Mucosa of descending colon (tissue), 3 donors: ENCODE measurements around the gene ATP5PD. TPM values are rescaled to one million over a fixed set of nuclear protein-coding genes. Genes with fewer than 3 reads are reported as not detected.

Experiments used
- ATAC-seq: fragments of 200-7000 bp; cut with Tn5 transposase; one replicate; pipeline ENCODE4 v1.9.1; 2020; ENCODE audit warnings: mild to moderate bottlenecking, moderate library complexity
- DNase-seq, 3 donors: peaks; one replicate each; pipeline ENCODE4 v3.0.0-alpha.2; 2020
- H3K36me3 ChIP-seq: fragments of 200-600 bp; one replicate; pipeline ENCODE4 v1.8.0; 2021; ENCODE audit warnings: low read depth, mild to moderate bottlenecking
- H3K4me1 ChIP-seq: fragments of 200-600 bp; one replicate; pipeline ENCODE4 v1.8.0; 2021; ENCODE audit warnings: low read depth, mild to moderate bottlenecking
- H3K4me3 ChIP-seq: fragments of 200-600 bp; one replicate; pipeline ENCODE4 v1.8.0; 2021; ENCODE audit warnings: mild to moderate bottlenecking
- H3K9me3 ChIP-seq: fragments of 200-600 bp; one replicate; pipeline ENCODE4 v1.8.0; 2021; ENCODE audit warnings: mild to moderate bottlenecking
- CTCF ChIP-seq: fragments of 200-600 bp; IDR thresholded peaks from one replicate; pipeline ENCODE4 v1.8.0; 2022; ENCODE audit warnings: antibody characterized with exemption, mild to moderate bottlenecking
- intact Hi-C, 2 donors: fragments of 100-400 bp; cut with DNase I in 1 of 2; cut with micrococcal nuclease in 1 of 2; formaldehyde crosslinking; loops; one replicate each; pipeline versions ENCODE4 v1.11.0 to v1.11.1; 2022; cut with DNase I, micrococcal nuclease
- total RNA-seq, 3 donors: library from RNA; stranded (reverse); fragmentation: NEBNext Ultra II Directional in 2 of 3; extraction: Animal tissue kit (Norgen Biotek cat#: 25700) in 2 of 3; gene quantifications; one replicate each; pipeline versions ENCODE4 v1.2.1 to v1.2.4, GENCODE V29; 2021 to 2023
- donor health status: DM: no; HTN: no; CAD: no; lungs with moderate emphysema.
- donor health status: DM: no; HTN: no; CAD: no.
- donor health status: DM: no; HTN: yes; CAD: no.

Gene ATP5PD
- total RNA-seq, 3 donors from 2014 or later: 292 to 362 (median 338) TPM

GRCh38 chr17:74994440-74994839 is 52.3 kb downstream of the ATP5PD start:
- intact Hi-C loops: no loop called here
- H3K4me3 ChIP-seq: no peak overlapping the region
- no peak for TF ChIP-seq CTCF
- no peak for DNase-seq
- peaks cover 7% of the 10 kb centered on the region for H3K4me1 ChIP-seq
- H3K36me3 ChIP-seq: no peaks in the 10 kb centered on the region
- ATAC-seq: no peak
- H3K9me3 ChIP-seq: no peaks in the 10 kb centered on the region

GRCh38 chr17:74992223-74992622 is 54.5 kb downstream of the ATP5PD start:
- no peaks in the 10 kb centered on the region for H3K36me3 ChIP-seq
- no peak for TF ChIP-seq CTCF
- H3K9me3 ChIP-seq: no peaks in the 10 kb centered on the region
- ATAC-seq: no peak
- H3K4me1 ChIP-seq: peaks cover 10% of the 10 kb centered on the region
- H3K4me3 ChIP-seq: no peak overlapping the region
- intact Hi-C loops: no loop called here
- DNase-seq: no peak

- DNase-seq (no peak), ATAC-seq (no peak)
- Histone ChIP-seq H3K9me3 (no peaks in the 10 kb centered on the region), H3K4me3 (no peak overlapping the region), H3K4me1 (peaks cover 14% of the 10 kb centered on the region), H3K36me3 (no peaks in the 10 kb centered on the region)
- no peak for TF ChIP-seq CTCF
- intact Hi-C loops: no loop called here
These were observed 56.1 kb downstream of the ATP5PD start for GRCh38 chr17:74990581-74991105.

Other genes starting within 250 kb of the ATP5PD start
- 1 to 10 TPM in 1 of 3 donors, under 1 TPM in 2; 0.35 to 1.4 (median 0.55) TPM for gene GRIN2C, start 187.1 kb downstream of the ATP5PD start, total RNA-seq
- gene FDXR, start 174.0 kb downstream of the ATP5PD start, total RNA-seq: 10 to 100 TPM; 10.6 to 14.8 (median 12.0) TPM
- 1 to 10 TPM in 2 of 3 donors, under 1 TPM in 1; 0.14 to 4.2 (median 1.1) TPM for gene FADS6, start 153.3 kb downstream of the ATP5PD start, total RNA-seq
- not detected for gene USH1G, start 123.7 kb downstream of the ATP5PD start, total RNA-seq
- 100 to 1,000 TPM in 1 of 3 donors, 10 to 100 TPM in 2; 15.3 to 135 (median 54.0) TPM for gene OTOP2, start 122.7 kb downstream of the ATP5PD start, total RNA-seq
- 1 to 10 TPM in 2 of 3 donors, under 1 TPM in 1; 0.38 to 2.8 (median 1.5) TPM for gene OTOP3, start 111.1 kb downstream of the ATP5PD start, total RNA-seq
- 10 to 100 TPM; 29.9 to 56.9 (median 47.4) TPM for gene HID1, start 74.2 kb downstream of the ATP5PD start, total RNA-seq
- gene CDR2L, start 59.3 kb downstream of the ATP5PD start, total RNA-seq: 10 to 100 TPM in 1 of 3 donors, 1 to 10 TPM in 2; 2.2 to 14.0 (median 3.1) TPM
- 10 to 100 TPM; 24.7 to 32.9 (median 25.4) TPM for gene MRPL58, start 34.3 kb downstream of the ATP5PD start, total RNA-seq
- 10 to 100 TPM; 19.1 to 30.0 (median 21.2) TPM for gene KCTD2, start 256 bp upstream of the ATP5PD start, total RNA-seq
- gene SLC16A5, start 41.0 kb upstream of the ATP5PD start, total RNA-seq: 10 to 100 TPM; 18.2 to 58.8 (median 26.4) TPM
- 10 to 100 TPM; 16.7 to 24.3 (median 18.3) TPM for gene ARMC7, start 63.0 kb upstream of the ATP5PD start, total RNA-seq
- 10 to 100 TPM; 57.2 to 97.6 (median 75.4) TPM for gene NT5C, start 84.8 kb upstream of the ATP5PD start, total RNA-seq
- 100 to 1,000 TPM; 105 to 314 (median 209) TPM for gene JPT1, start 107.5 kb upstream of the ATP5PD start, total RNA-seq
- gene SUMO2, start 136.0 kb upstream of the ATP5PD start, total RNA-seq: 100 to 1,000 TPM; 218 to 304 (median 254) TPM
- 10 to 100 TPM; 48.4 to 63.4 (median 62.2) TPM for gene NUP85, start 158.7 kb upstream of the ATP5PD start, total RNA-seq
- gene GGA3, start 214.6 kb upstream of the ATP5PD start, total RNA-seq: 10 to 100 TPM; 45.3 to 54.8 (median 49.3) TPM
- 10 to 100 TPM; 46.4 to 64.8 (median 59.5) TPM for gene MRPS7, start 214.9 kb upstream of the ATP5PD start, total RNA-seq
- 10 to 100 TPM; 17.3 to 21.4 (median 19.1) TPM for gene MIF4GD, start 224.3 kb upstream of the ATP5PD start, total RNA-seq
- gene SLC25A19, start 242.5 kb upstream of the ATP5PD start, total RNA-seq: 10 to 100 TPM; 15.5 to 20.0 (median 15.6) TPM